NCI-H1092 treated with DMSO at 0.1 percent for 48 hours (cell line): ENCODE results near the gene TMEM205.

ENCODE experiments used
- DNase-seq: peaks from one replicate; lab custom pipeline; 2025; lab: John Stamatoyannopoulos, UW

The TMEM205 gene

DNA sequence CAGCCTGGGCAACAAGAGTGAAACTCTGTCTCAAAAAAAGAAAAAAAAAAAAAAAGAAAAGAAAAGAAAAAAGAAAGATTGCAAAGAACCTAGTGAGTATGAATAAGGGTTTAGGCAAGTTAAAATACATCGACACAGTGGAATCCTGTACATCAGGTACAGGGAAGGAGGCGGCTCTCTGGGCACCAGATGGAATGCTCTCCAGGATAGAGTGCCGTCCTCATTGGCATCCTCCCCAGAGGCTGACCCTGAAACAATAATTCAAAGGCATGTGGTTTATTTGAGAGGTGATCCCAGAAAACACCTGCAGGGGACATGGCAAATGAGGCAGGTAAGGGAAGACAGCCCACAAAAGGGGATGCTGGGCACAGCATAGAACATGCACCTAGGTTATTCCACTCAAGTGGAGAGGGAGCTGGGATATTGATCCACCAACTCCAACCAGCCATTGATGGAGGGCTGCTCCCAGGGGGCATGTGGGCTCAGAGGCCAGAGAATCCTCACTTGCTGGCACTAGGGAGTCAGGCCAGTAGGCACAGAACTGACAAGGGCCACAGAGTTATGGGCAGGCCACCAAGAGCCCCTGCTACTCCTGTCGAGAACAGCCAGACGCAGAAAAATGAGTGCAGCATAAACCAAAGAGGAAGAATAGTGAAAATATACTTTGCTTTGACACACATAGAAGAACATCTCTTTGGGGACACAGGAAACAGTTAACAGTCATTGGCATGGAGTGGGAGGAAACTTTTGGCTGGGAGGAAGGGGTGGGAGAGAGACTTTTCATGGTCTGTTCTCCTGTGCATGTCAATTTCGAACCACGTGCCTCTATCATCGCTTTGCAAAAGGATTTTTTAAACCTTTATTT, 45.9 kb downstream of the TMEM205 start:
- DNase-seq = no peak

GRCh38 chr19:11296264-11296663, 49.8 kb downstream of the TMEM205 start:
- DNase-seq = no peak

- no peak for DNase-seq
These were observed 50.3 kb downstream of the TMEM205 start, which contains the start of gene TSPAN16 for GRCh38 chr19:11295665-11296245. TSS of gene TSPAN16 (plus strand) at chr19:11296160. CDS start at chr19:11296298, 138 bp downstream.

DNA sequence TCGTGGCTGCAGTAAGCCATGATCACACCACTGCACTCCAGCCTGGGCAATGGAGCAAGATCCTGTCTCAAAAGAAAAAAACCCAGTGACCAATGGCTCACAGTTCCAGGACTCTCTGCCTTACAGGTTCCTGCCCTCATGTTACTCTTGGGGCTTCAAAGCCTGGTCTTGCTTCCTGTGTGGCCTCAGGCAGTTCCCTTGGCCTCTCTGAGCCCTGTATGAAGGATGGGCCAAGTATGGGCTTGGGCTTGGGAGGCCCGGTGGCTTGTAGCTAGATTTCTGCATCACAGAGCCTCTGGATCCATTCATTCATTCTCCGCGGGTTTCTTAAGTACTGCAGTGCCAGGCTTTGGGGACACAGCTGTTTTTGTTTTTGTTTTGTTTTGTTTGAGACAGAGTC, 50.9 kb downstream of the TMEM205 start:
- DNase-seq = no peak

DNA sequence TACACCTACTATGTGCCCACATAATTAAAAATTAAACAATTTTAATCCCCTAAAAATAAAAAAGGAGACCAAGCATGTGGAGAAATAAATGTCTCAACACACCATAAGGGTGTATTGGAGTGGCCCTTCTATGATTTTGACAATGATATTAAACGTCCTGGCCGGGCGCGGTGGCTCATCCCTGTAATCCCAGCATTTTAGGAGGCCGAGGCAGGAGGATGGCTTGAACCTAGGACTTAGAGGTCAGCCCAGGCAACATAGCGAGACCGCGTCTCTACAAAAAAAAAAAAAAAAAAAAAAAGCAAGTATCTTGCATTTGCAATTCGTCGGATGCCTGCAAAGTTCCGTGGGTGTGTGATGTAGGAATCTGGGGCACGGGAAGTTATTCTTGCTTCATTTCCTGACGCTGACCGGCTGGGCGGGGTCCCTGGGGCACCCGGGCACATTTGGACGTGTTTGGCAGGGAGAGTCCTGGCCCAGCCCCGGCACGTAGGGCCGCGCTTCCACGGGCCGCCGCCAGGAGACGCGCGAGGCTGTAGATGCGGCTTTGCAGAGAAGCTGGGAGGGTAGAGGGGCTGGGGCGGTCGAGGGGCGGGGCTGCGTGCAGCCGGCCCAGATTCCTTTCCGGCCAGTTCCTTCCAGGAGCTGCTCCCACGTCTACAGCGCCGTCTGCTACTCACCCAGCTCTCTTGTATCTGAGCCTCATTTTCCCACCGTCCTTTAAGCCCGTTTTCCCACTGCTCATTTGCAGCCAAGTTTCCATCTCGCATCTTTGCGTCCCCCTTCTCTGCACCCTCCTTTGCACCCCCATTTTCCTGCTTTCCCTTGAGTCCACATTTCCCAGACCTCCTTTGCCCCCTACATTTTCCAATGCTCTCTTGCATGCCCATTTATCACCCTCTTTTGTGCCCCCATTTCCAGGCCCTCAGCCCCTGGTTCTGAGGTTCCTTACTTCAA, 52.4 kb downstream of the TMEM205 start:
- peak; percentile 73 for DNase-seq
